ENCODE data around the gene FAM174A.

The FAM174A gene
- total RNA-seq = 3.9 to 6.4 (median 4.8) reads per million in 3 experiments

DNA sequence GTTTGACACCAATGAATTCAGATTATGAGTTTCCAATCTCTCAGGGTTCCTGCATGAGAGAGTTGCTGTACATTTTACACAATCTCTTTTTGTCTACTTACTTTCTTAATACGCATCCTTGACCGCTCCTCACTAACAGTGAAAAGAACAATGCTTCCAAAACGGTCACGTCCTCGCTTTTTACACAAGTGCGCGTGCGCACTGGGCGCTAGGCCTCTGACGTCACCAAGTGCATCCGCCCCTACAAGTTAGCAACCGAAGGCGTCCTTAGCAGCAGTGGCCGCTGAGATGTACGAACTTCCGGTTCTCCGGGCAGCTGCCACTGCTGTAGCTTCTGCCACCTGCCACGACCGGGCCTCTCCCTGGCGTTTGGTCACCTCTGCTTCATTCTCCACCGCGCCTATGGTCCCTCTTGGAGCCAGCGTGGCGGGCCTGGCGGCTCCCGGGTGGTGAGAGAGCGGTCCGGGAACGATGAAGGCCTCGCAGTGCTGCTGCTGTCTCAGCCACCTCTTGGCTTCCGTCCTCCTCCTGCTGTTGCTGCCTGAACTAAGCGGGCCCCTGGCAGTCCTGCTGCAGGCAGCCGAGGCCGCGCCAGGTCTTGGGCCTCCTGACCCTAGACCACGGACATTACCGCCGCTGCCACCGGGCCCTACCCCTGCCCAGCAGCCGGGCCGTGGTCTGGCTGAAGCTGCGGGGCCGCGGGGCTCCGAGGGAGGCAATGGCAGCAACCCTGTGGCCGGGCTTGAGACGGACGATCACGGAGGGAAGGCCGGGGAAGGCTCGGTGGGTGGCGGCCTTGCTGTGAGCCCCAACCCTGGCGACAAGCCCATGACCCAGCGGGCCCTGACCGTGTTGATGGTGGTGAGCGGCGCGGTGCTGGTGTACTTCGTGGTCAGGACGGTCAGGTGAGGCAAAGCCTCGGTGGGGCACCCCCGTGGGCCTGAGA, at the start of gene FAM174A:
TSS of gene FAM174A (plus strand) at position 315 of the 946 bp plus-strand sequence. CDS start at position 472, 157 bp downstream.
- peak; percentile 94 for DNase-seq

DNA sequence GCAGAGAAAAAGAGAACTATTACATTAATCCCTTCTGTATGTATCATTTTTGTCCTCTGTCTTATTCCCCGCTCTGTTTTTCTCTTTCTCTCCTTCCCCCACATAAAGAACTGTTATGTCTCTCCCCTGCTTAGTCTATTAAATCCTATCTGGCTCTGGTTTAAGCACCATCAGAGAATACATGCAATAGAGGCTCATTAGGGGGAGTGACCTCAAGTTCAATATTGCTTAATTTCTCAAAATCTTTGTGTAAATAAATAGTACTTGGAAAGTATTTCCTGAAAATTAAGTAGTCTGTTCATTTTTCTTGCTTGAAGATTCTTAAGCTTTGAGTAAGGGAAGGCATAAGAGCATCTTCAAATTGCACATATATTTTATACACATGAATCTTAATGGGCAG, 41.2 kb upstream of the FAM174A start:
- DNase-seq = no peak

DNA sequence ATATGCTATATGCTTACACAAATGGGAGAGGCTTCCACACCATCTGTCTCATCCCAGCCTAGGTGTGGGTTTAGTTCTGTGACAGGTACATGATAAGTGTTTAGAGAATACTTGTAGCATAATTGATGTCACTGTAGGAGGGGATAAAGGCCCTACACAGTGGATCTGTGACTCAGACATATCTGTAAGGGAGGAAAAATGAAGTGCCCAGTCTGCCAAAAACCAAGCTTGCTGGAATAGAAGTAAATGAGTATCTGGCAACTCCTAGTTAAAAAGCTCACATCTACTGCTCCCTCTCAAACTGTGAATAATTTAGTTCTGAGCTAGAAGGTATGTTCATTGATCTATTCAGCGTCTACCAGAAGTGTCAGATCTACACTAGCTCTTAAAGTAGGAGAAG, 38.9 kb upstream of the FAM174A start:
- no peak for DNase-seq

DNA sequence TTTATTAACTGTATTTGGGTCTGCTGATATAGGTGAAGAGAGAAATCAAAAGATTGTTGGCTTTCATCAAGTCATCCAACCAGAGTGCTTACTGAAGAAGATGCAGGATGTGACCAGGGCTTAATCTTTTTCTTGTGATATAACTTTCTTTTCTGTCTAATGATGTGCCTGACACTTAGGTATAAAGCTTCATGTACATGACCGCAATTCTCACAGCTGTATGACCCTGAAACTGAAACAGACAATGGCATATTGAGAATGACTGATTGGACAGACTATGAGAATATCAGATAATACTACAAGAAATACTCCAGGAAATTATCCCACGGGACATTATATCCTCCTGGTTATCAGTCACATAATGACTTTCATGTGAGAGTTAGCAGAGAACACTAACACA, 32.5 kb upstream of the FAM174A start:
- DNase-seq = no peak

DNA sequence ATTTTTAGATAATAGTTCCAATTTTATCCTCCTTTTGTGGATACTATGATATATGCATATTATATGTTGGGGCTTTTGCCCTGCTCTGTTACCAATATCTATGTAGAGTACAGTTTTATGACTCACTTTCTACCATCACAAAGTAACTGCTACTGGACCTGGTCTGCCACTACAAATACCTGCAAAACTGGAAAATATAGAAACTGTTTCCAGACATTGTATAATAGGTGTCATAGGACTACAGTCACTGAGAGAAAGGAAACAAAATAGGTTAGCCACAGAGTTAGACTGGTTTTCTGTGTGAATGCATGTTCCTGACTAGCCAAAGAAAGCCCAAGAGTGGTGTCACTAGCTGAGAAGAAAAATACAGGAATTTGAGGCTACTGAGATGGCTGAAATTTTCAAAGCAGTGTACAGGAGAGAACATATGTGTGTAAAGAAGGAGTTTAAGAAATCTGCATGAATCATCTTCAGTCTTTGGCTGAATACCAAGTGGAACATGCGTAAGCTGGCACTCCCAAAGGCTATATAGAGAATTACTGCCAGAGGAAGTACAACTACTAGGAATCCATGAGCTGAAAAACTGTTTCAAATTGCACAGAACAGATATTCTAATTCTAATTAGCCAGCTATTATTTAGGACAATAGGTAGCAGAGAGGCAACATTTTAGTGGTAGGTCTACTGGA, 29.0 kb upstream of the FAM174A start:
- DNase-seq = no peak

DNA sequence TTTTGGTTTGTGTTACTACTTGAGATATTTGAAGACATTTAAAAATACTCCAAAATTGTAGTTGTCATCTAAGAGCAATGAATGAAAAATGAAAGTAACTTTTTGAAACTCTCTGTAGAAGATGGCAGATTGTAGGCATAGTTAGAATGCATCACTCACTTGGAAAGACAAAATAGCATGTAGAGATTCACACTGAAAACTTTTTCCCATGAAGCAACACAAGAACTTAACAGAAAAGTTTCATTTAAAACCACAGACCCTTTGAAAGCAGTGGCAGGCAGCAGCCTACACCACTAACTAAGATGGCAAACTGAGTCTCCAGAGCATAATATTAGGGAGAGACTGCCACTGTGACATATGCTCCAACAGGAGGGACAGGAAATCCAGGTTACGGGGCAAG, 18.9 kb upstream of the FAM174A start:
- no peak for DNase-seq

DNA sequence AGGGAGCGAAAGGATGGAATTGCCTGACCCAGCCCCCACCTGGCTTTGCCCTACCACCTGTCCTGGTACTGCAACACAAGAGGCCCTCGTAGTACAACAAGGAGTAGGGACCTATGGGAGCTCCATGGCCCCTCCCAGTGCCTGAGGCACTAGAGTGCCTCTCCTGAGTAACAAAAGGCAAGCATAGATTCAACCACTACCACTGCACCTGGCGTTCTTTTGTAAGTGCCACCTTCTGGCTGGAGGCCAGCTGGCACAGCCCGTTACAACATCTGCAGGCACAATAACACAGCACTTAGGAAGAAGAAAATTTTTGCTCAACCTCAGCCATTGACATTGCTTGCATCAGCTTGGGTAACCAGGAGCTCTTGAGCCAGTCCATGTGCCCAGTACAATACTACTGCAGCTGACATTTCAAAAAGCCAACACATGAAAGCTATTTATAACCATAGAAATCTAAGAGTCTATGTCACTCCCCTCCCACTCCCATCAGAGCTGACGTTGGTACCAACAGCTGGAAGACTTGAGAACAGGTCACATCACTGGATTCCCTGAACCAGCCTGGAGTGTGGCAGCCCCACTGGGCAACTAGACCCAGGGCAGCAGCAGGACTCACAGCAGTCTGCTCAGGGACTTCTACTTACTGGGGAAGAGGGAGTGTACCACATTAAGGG, 17.7 kb upstream of the FAM174A start:
- DNase-seq = no peak

DNA sequence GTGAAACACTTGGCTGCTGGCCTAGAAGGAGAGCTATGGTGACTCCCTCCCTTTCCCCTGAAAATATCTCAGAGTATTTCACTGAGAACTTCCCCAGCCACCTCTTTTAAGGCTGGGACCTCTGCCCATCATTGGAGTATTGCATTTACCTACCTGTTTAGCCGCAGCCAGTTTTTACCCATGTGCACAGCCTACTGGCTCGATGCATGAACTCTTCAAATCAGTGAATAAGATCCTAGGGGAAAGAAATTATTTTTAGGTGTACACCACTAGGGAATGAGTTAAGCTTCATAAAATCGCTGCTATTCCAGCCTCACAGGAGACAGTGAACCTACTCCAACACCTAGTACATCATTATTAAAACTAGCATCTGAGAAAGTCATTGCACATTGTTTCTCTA, 16.8 kb upstream of the FAM174A start:
- no peak for DNase-seq

DNA sequence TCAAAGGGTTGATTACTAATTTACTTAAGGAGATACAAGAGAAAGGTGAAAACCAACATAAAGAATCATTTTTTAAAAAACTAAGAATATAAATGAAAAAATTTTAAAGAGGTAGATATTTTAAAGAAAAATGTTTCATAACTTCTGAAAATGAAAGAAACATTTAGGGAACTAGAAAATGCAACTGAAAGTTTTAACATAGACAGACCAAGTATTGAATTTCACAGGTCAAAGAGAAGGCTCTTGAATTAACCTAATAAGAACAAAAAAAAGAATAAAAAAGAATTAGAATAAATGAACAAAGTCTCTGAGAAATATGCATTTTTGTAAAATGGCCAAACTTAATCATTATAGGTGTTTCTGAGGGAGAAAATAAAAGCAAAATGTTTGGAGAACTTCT, 16.1 kb upstream of the FAM174A start:
- no peak for DNase-seq

DNA sequence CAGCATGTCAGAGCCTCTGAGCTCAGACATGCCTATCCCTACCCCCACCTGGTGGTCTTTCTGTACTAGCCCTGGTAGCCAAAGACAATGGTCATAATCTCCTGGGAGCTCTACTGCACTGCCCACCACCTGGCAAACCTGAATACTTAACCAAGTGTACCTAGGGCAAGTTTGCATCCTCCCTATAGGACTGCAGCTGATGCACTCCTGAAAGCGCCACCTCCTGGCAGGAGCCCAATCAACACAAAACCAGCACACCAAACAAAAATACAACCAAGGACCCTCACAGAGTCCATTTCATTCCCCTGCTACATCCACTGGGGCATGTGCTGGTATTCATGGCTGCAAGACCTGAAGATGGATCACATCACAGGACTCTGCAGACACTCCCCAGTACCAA, 14.8 kb upstream of the FAM174A start:
- no peak for DNase-seq

DNA sequence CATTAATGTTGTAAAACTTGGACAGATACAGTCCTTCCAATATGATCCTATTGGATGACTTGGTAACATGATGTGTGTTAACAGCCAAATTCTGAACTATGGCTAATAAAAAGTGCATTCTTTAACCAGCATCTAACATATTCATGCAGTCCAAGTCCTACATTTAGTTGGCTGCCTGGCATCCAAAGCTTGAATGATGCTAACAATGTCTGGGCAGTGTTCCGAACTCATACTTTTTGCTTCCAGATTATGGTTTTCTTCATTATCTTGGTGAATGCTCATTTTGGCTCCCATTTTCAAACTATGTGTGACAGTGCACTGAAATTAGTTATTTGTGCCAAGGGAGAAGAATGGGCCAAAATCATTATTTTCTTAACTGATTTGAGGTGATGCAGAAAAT, 2.8 kb downstream of the FAM174A start:
- no peak for DNase-seq

DNA sequence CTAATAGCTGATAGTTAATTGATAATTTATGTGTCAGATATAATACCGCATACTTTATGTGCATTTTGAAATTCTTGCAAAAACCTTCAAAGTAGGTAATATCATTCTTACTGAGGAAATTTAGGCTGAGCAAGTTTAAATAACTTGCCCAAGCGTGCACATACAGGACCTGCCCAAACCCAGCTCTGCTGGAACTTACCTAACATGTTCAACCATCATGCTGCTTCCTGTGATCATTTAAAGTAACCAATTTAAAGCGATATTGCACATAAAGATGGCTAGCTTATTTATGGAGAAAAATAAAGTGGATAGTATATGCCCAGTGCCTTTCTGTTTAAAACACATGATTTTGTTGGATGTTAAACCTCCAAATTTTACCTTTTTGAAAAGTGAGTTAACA, 4.3 kb downstream of the FAM174A start:
- no peak for DNase-seq

DNA sequence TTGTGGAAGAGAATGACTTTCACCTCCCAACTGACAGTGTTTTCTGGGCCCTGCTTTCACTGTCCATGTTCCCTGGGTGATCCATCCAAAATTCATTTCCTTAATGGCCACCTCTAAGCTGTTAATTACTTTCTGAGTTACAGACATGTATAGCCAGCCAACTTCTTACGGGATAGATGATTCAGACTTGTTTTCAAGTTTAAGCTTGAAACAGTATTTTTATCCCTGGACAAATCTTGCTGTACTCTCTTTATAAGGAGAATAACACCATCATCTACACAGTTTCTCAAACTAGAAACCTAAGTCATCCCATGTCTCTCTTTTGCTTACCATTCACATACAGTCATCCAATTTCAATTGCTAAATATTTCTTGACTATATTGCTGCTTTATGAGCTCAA, 6.9 kb downstream of the FAM174A start:
- DNase-seq = no peak

DNA sequence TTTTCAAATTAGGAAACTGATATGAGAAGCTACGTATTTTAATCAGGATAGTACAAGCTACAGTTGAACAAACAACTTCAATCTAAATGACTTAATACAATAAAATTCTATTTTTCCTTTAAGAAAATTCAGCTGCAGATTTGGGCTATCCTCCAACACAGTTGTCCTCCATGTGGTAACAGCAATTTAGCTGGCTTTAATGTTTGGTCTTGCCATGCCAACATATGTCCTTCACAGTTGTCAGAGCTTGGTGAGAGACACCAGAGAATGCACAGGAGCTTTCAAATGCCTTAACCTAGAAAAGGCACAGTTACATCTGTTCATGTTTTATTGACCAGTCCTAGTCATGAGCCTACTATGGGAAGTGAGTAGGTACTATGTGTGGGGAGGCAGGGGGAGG, 10.8 kb downstream of the FAM174A start:
- DNase-seq = no peak

DNA sequence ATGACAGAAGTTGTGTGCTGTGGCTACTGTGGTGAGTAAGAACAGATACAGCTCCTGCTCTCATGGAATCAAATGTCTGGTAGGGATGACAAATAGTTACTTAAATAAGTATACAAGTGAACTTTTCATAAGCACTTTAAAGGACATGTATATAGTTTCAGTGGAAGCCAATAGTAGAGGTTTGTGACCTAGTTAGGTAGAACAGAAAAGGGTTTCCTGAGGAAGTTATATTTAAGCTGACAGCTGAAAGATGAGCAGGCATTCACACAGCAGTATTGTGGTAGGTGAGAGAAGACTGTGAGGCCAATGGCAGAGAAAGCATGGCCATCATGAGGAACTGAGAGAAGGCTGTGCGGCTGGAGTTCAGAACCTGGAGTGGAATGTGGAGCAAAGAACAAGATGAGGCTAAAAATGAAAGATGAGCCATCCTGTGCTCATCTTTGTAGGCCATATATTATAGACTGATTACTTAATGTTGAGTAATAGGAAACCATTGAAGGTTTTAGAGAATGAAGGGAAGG, 15.4 kb downstream of the FAM174A start:
- DNase-seq = no peak

DNA sequence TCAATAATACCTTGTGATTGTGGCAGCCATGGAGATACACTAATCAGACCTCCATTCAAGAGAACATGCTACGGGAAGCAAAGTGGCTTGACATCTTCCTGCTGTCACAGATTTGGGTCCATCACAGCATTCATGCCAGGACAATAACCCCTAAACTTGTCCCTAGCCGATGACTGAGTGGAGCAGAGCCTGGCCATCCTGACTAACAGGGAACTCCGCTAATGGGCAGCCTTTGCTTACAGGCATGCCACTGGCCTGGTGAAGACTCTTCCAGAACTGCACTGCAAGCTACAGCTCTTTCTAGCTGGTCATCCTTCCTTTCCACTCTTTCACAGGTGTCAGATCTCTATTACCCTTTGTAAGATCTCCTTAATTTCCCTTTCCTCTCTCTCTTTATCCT, 16.0 kb downstream of the FAM174A start:
- no peak for DNase-seq

DNA sequence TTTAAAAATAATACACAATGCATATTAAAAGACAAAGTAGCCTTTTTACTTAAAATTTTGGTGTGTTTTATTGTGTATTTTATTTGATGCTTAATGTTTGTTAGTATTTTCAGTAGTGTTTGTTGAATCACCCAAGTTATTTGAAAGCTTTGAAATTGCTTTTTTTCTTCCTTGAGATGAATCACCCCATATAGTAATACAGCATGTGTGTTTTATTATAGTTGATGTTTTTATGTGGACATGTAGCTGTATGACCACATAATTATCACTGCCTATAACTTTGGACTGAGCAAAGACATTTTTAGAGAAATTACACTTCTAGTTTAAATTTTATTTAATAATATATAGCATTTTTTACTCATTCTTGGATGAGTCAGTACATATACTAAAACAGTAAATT, 18.0 kb downstream of the FAM174A start:
- no peak for DNase-seq

DNA sequence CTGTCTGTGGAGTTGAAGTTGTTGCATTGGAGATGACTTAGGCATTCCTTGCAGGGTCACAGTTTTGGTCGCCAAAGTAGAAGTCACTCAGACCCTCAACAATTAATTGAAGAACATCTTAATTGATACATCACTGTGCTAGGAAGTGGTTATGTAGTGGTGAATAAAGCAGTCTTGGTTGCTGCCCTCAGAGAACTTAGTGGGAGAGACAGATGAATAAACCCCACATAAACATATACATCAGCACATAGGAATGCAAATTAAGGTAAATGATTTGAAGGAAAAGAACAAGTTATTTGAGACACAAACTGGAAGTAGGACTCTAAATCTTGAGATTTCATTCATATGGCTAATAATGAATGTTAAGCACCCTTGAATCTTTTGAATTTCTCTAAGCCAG, 25.7 kb downstream of the FAM174A start:
- no peak for DNase-seq

DNA sequence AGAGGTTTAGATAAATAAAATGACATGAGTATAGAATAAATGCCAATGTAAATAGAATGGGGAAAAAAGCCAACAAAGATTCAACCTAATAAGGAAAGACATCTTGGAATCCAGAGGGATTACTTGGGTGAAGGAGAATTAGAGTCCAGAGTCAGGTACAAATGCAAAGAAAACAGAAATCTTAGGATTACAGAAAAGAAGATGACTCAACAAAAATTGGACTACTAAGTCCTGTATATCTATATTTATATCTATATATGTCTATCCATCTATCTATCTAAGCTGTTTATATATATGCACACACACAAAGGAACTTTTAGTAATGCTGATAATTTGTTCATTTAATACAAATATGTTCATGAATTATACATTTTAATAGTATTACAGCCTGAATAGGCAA, 27.6 kb downstream of the FAM174A start:
- DNase-seq = no peak

DNA sequence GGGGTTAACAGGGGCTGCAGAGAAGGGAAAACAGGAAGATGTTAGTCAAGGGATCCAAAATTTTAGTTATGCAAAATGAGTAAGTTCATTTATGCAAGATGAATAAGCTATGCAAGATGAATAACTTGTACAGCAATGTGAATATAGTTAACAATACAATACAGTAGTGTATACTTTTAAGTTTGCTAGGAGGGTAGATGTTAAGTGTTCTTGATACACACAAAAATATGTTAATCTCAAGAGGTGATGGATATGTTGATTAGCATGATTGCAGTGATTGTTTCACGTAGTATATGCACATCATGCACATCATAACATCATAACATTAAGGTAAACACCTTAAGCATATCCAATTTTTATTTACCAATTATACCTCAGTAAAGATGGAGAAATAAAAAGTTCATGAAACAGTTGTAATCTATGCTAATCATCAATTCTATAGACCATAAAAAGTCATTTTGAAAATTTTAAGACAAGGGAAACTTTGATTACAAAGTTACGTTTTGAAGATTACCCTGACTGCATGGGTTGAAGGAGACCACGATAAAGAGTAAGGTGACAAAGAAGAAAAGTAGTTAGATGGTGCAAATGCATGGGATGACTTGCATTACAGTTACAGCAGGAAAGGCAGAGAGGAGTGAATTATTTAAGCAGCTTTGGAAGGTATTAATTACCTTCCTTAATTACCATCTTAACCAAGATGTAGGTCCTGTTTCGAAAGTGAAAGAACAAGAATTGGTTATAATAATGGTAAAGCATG, 31.4 kb downstream of the FAM174A start:
- no peak for DNase-seq

DNA sequence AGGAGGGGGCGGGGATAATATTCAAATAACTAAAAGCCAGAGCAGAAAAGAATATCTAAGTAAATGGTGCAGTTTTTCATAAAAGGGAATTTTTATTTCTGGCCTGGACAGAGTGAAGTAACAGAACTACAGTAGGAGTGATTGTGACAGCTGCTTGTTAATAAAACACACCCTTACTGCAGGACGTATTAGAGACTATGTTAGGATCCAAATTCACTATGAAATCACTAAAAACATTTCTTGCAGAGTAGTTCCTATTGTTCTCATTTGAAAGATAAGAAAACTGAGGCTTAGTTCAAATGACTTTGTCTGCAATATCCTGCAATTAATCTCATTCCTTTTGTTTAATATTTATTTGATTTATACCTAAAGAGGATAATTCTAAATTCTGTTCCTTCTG, 39.5 kb downstream of the FAM174A start:
- no peak for DNase-seq

DNA sequence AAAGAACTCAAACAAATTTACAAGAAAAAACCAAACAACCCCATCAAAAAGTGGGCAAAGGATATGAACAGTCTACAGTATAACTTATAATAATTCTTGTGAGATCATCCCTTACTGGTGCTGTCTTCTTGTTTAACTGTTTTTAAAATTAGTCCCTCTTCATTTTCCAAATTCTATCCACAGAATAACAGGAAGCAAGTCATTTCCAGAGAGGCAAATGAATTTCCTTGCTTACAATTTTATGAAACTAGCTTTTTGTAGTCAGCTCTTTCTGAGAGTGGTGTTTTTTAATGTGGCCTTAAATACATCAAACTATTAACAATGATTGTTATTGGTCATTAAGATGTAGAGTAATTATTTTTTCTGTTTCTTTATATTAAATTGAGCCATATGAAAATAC, 40.6 kb downstream of the FAM174A start:
- DNase-seq = no peak

All from central memory CD4-positive, alpha-beta T cell (primary cell).